Measurements from ENCODE around the gene NT5M. TPM values are rescaled to one million over a fixed set of nuclear protein-coding genes. Genes with fewer than 3 reads are reported as not detected.
A peak's percentile ranks its signal among the peaks of the same experiment; 100 is the strongest.
"Not testable (repeated sequence)": the region's sequence is repeated elsewhere in the genome, so short reads cannot be mapped to it uniquely, and the experiment has no call there.

The NT5M gene
- polyA plus RNA-seq (2013, experiment 1 of 4), result 8.1 TPM
- polyA plus RNA-seq (2013, experiment 2 of 4), result 6.8 TPM
- 8.3 TPM for polyA plus RNA-seq (2013, experiment 3 of 4)
- 6.9 TPM for polyA plus RNA-seq (2013, experiment 4 of 4)

DNA sequence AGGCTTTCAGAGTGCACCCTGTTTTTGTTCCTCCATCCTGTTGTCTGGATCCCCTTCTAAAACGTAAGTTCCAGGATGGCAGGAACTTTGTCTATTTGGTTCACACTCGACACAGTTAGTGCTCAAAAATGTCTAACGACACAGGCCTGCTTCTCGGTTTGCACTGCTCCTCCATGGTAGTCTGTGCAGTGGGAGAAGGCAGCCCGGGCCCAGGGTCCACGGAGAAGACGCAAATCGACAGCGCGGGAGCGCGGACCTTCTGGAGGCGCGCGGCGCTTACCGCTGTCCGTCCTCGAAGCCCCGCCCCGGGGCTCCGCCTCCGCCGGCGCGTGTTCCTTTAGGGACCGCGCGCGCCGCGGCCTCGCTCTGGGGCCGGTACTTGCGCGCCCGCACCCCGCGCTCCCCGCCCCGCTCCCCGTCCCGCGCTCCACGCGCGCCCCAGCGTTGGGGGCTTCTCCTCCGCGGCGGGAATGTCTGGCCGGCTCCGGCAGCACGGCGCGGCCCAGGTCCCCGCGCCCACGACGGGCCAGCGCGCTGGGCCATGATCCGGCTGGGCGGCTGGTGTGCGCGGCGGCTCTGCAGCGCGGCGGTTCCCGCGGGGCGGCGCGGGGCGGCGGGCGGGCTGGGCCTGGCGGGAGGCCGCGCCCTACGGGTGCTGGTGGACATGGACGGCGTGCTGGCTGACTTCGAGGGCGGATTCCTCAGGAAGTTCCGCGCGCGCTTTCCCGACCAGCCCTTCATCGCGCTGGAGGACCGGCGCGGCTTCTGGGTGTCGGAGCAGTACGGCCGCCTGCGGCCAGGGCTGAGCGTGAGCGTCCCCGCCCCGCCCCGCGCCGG lies at the start of gene NT5M:
TSS of gene NT5M (plus strand) at position 364 of the 837 bp plus-strand sequence. CDS start at position 542, 178 bp downstream.
- Histone ChIP-seq H3K36me3 (ENCODE audit: control insufficient read depth, insufficient read depth, low read length) (no peaks in the 10 kb centered on the region), H3K27me3 (ENCODE audit: control insufficient read depth, insufficient read depth, low read length, poor library complexity, severe bottlenecking) (peaks cover 16% of the 10 kb centered on the region), H3K4me3 (ENCODE audit: insufficient read depth, low read depth, low read length) (peak within 1 kb of the TSS; percentile 53), H3K27ac (ENCODE audit: insufficient read depth, low read depth, low read length, poor library complexity, severe bottlenecking) (no peak within 1 kb of the TSS), H3K9me3 (ENCODE audit: control insufficient read depth, low read length) (no peaks in the 10 kb centered on the region), H3K4me1 (ENCODE audit: control insufficient read depth, insufficient read depth, low read length) (no peaks in the 10 kb centered on the region)
- WGBS, 2 experiments, result 1% methylated on average over 107 of the region's 107 CpGs

GRCh38 chr17:17253406-17253805 lies 49.8 kb upstream of the NT5M start:
- Histone ChIP-seq H3K9me3 (ENCODE audit: control insufficient read depth, low read length) (no peaks in the 10 kb centered on the region), H3K27ac (ENCODE audit: insufficient read depth, low read depth, low read length, poor library complexity, severe bottlenecking) (no peak overlapping the region), H3K36me3 (ENCODE audit: control insufficient read depth, insufficient read depth, low read length) (peaks cover 35% of the 10 kb centered on the region), H3K27me3 (ENCODE audit: control insufficient read depth, insufficient read depth, low read length, poor library complexity, severe bottlenecking) (no peaks in the 10 kb centered on the region), H3K4me3 (ENCODE audit: insufficient read depth, low read depth, low read length) (no peak overlapping the region), H3K4me1 (ENCODE audit: control insufficient read depth, insufficient read depth, low read length) (no peaks in the 10 kb centered on the region)
- 96 to 98% methylated on average over 3 of the region's 3 CpGs for WGBS, 2 experiments

- Histone ChIP-seq H3K9me3 (ENCODE audit: control insufficient read depth, low read length) (no peaks in the 10 kb centered on the region), H3K27me3 (ENCODE audit: control insufficient read depth, insufficient read depth, low read length, poor library complexity, severe bottlenecking) (no peaks in the 10 kb centered on the region), H3K36me3 (ENCODE audit: control insufficient read depth, insufficient read depth, low read length) (peaks cover 38% of the 10 kb centered on the region), H3K4me3 (ENCODE audit: insufficient read depth, low read depth, low read length) (no peak overlapping the region), H3K27ac (ENCODE audit: insufficient read depth, low read depth, low read length, poor library complexity, severe bottlenecking) (no peak overlapping the region), H3K4me1 (ENCODE audit: control insufficient read depth, insufficient read depth, low read length) (no peaks in the 10 kb centered on the region)
- WGBS, 2 experiments, result 94 to 96% methylated on average over 3 of the region's 3 CpGs
Measured at GRCh38 chr17:17254036-17254435, 49.1 kb upstream of the NT5M start.

DNA sequence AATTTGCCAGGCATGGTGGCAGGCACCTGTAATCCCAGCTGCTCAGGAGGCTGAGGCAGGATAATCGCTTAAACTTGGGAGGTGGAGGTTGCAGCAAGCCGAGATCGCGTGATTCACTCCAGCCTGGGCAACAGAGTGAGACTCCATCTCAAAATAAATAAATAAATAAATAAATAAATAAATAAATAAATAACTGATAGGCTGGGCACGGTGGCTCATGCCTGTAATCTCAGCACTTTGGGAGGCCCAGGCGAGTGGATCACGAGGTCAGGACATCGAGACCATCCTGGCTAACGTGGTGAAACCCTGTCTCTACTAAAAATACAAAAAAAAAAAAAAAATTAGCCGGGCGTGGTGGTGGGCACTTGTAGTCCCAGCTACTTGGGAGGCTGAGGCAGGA lies 47.5 kb upstream of the NT5M start:
- not testable (repeated sequence) for H3K27me3 ChIP-seq (ENCODE audit: control insufficient read depth, insufficient read depth, low read length, poor library complexity, severe bottlenecking); H3K27ac ChIP-seq (ENCODE audit: insufficient read depth, low read depth, low read length, poor library complexity, severe bottlenecking); H3K9me3 ChIP-seq (ENCODE audit: control insufficient read depth, low read length); H3K4me3 ChIP-seq (ENCODE audit: insufficient read depth, low read depth, low read length); H3K4me1 ChIP-seq (ENCODE audit: control insufficient read depth, insufficient read depth, low read length)
- peaks cover 47% of the 10 kb centered on the region for H3K36me3 ChIP-seq (ENCODE audit: control insufficient read depth, insufficient read depth, low read length)
- WGBS, 2 experiments, result 90 to 94% methylated on average over 8 of the region's 11 CpGs

DNA sequence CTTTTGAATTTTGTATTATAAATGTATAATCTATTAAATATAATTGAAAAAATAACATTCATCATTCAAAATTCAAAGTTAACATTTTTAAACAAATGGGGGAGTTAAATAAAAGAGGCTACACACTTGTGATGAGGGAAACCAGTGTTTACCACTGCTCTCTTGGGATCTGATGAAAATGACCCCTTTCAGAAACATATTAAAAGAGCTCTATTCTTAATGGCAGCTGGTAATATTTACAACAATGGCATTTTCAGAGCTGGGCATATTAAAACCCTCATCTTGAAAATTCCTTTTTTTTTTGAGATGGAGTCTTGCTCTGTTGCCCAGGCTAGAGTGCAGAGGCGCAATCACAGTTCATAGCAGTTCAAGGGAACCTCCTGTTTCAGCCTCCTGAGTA lies 46.9 kb upstream of the NT5M start:
- Histone ChIP-seq H3K27me3 (ENCODE audit: control insufficient read depth, insufficient read depth, low read length, poor library complexity, severe bottlenecking) (no peaks in the 10 kb centered on the region), H3K4me1 (ENCODE audit: control insufficient read depth, insufficient read depth, low read length) (no peaks in the 10 kb centered on the region), H3K27ac (ENCODE audit: insufficient read depth, low read depth, low read length, poor library complexity, severe bottlenecking) (no peak overlapping the region), H3K4me3 (ENCODE audit: insufficient read depth, low read depth, low read length) (no peak overlapping the region), H3K36me3 (ENCODE audit: control insufficient read depth, insufficient read depth, low read length) (peaks cover 46% of the 10 kb centered on the region), H3K9me3 (ENCODE audit: control insufficient read depth, low read length) (no peaks in the 10 kb centered on the region)
- WGBS, 2 experiments, result 93 to 96% methylated on average over 1 of the region's 1 CpG

DNA sequence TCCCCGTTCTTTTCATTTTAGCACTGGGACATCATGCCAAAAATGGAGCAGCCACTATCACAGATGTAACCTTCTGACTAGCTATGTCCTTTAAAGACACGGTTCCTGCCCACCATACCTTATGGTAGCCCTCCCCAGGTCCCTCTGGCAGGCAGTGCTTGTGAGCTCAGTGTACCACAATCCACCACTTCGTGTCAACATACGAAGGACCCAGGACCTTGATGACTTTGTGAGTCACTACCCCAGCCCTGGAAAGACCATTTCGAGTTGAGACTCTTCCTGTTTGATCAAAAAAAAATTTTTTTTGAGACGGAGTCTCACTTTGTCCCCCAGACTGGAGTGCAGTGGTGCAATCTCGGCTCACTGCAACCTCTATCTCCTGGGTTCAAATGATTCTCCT lies 45.2 kb upstream of the NT5M start:
- H3K4me1 ChIP-seq (ENCODE audit: control insufficient read depth, insufficient read depth, low read length), result no peaks in the 10 kb centered on the region
- H3K9me3 ChIP-seq (ENCODE audit: control insufficient read depth, low read length), result no peaks in the 10 kb centered on the region
- no peak overlapping the region for H3K4me3 ChIP-seq (ENCODE audit: insufficient read depth, low read depth, low read length)
- H3K27ac ChIP-seq (ENCODE audit: insufficient read depth, low read depth, low read length, poor library complexity, severe bottlenecking), result no peak overlapping the region
- H3K36me3 ChIP-seq (ENCODE audit: control insufficient read depth, insufficient read depth, low read length), result peaks cover 51% of the 10 kb centered on the region
- 93 to 96% methylated on average over 7 of the region's 7 CpGs for WGBS, 2 experiments
- no peaks in the 10 kb centered on the region for H3K27me3 ChIP-seq (ENCODE audit: control insufficient read depth, insufficient read depth, low read length, poor library complexity, severe bottlenecking)

DNA sequence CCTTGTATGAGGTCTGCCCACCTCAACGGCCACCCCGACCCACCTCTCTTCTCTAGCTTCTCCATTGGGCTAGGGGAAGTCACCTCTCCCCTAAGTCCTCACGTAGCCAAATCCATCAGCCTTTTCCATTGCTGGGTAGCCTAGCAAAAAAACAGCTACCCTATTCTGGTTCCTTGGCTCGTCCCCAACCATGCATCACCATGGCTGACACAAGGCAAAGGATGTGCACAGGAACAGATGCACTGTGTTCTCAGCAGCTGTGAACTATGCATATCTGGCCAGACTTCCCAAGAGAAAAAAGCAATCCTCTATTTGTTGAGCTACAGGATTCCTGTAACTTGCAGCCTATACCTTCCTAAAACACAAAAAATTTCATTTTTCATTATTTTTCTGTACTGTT lies 44.2 kb upstream of the NT5M start:
- WGBS, 2 experiments, result 95 to 98% methylated on average over 4 of the region's 4 CpGs
- Histone ChIP-seq H3K4me1 (ENCODE audit: control insufficient read depth, insufficient read depth, low read length) (no peaks in the 10 kb centered on the region), H3K9me3 (ENCODE audit: control insufficient read depth, low read length) (no peaks in the 10 kb centered on the region), H3K36me3 (ENCODE audit: control insufficient read depth, insufficient read depth, low read length) (peaks cover 47% of the 10 kb centered on the region), H3K4me3 (ENCODE audit: insufficient read depth, low read depth, low read length) (no peak overlapping the region), H3K27me3 (ENCODE audit: control insufficient read depth, insufficient read depth, low read length, poor library complexity, severe bottlenecking) (no peaks in the 10 kb centered on the region), H3K27ac (ENCODE audit: insufficient read depth, low read depth, low read length, poor library complexity, severe bottlenecking) (no peak overlapping the region)

GRCh38 chr17:17264430-17264829 lies 38.7 kb upstream of the NT5M start:
- no peak overlapping the region for H3K27ac ChIP-seq (ENCODE audit: insufficient read depth, low read depth, low read length, poor library complexity, severe bottlenecking)
- H3K9me3 ChIP-seq (ENCODE audit: control insufficient read depth, low read length), result no peaks in the 10 kb centered on the region
- H3K27me3 ChIP-seq (ENCODE audit: control insufficient read depth, insufficient read depth, low read length, poor library complexity, severe bottlenecking), result no peaks in the 10 kb centered on the region
- H3K4me1 ChIP-seq (ENCODE audit: control insufficient read depth, insufficient read depth, low read length), result no peaks in the 10 kb centered on the region
- WGBS, 2 experiments, result 76 to 85% methylated on average over 2 of the region's 2 CpGs
- H3K36me3 ChIP-seq (ENCODE audit: control insufficient read depth, insufficient read depth, low read length), result peaks cover 48% of the 10 kb centered on the region
- no peak overlapping the region for H3K4me3 ChIP-seq (ENCODE audit: insufficient read depth, low read depth, low read length)

DNA sequence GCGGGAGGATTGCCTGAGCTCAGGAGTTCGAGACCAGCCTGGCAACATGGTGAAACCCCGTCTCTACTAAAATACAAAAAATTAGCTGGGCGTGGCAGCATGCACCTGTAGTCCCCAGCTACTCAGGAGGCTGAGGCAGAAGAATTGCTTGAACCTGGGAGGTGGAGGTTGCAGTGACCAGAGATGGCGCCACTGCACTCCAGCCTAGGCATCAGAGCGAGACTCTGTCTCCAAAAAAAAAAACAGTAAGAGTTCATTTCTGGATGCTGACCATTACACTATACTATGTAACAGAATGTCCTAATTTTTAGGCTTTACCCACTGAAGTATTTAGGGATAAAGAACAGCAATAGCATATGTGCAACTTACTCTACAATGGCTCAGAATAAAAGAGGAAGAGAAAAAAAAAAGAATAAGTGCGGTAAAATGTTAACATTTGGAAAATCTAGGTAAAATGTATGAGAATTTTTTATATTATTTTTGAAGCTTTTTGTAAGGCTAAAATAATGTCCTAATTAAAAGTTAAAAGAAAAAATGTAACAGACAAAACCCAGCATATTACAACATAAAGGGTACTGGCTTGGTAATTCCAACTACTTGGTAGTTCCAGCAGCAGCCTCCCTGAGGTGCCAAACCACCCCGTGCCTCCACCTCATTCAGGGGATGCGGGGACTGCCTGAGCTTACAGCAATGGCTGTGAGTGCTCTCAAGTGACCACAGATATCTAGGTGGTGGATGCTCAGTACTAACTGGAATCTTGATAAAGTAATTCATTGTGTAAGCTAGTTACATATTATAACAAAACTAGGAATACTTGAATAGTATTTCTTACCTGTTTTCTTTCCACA lies 33.0 kb upstream of the NT5M start:
- 83 to 92% methylated on average over 9 of the region's 9 CpGs for WGBS, 2 experiments
- H3K27me3 ChIP-seq (ENCODE audit: control insufficient read depth, insufficient read depth, low read length, poor library complexity, severe bottlenecking), result no peaks in the 10 kb centered on the region
- H3K27ac ChIP-seq (ENCODE audit: insufficient read depth, low read depth, low read length, poor library complexity, severe bottlenecking), result no peak overlapping the region
- H3K4me3 ChIP-seq (ENCODE audit: insufficient read depth, low read depth, low read length), result no peak overlapping the region
- no peaks in the 10 kb centered on the region for H3K9me3 ChIP-seq (ENCODE audit: control insufficient read depth, low read length)
- peaks cover 35% of the 10 kb centered on the region for H3K36me3 ChIP-seq (ENCODE audit: control insufficient read depth, insufficient read depth, low read length)
- H3K4me1 ChIP-seq (ENCODE audit: control insufficient read depth, insufficient read depth, low read length), result no peaks in the 10 kb centered on the region

GRCh38 chr17:17275971-17276370 lies 27.2 kb upstream of the NT5M start:
- H3K36me3 ChIP-seq (ENCODE audit: control insufficient read depth, insufficient read depth, low read length), result peaks cover 8% of the 10 kb centered on the region
- H3K4me1 ChIP-seq (ENCODE audit: control insufficient read depth, insufficient read depth, low read length), result peaks cover 6% of the 10 kb centered on the region
- no peaks in the 10 kb centered on the region for H3K27me3 ChIP-seq (ENCODE audit: control insufficient read depth, insufficient read depth, low read length, poor library complexity, severe bottlenecking)
- no peak overlapping the region for H3K4me3 ChIP-seq (ENCODE audit: insufficient read depth, low read depth, low read length)
- WGBS, 2 experiments, result 94 to 96% methylated on average over 6 of the region's 6 CpGs
- H3K9me3 ChIP-seq (ENCODE audit: control insufficient read depth, low read length), result no peaks in the 10 kb centered on the region
- H3K27ac ChIP-seq (ENCODE audit: insufficient read depth, low read depth, low read length, poor library complexity, severe bottlenecking), result no peak overlapping the region

Data from ectodermal cell (in vitro differentiated cells).